Measurements from ENCODE around the gene CDCA3. TPM values are rescaled to one million over a fixed set of nuclear protein-coding genes. Genes with fewer than 3 reads are reported as not detected.

The CDCA3 gene
- total and polyA plus RNA-seq, 2 donors (not counting 1 experiment from before 2014, with no cell fraction given), result 1.6 to 2.3 TPM

DNA sequence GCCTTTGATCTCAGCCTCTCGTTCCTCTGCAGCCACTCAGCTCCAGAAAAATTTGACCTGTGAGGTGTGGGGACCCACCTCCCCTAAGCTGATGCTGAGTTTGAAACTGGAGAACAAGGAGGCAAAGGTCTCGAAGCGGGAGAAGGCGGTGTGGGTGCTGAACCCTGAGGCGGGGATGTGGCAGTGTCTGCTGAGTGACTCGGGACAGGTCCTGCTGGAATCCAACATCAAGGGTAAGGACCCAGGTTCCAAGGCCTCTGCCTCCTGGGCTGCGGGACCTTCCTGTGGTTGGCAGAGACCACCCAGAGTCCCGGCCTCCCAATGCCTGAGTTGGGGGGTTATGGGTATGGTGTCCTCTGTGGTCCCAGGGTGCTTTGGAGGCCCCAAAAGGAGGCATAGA lies 34.0 kb downstream of the CDCA3 start:
- POLR2A ChIA-PET, result no interaction called here

GRCh38 chr12:6816598-6816997 lies 34.5 kb downstream of the CDCA3 start:
- CTCF ChIA-PET, result no interaction called here
- TF ChIP-seq, protein P1, sequence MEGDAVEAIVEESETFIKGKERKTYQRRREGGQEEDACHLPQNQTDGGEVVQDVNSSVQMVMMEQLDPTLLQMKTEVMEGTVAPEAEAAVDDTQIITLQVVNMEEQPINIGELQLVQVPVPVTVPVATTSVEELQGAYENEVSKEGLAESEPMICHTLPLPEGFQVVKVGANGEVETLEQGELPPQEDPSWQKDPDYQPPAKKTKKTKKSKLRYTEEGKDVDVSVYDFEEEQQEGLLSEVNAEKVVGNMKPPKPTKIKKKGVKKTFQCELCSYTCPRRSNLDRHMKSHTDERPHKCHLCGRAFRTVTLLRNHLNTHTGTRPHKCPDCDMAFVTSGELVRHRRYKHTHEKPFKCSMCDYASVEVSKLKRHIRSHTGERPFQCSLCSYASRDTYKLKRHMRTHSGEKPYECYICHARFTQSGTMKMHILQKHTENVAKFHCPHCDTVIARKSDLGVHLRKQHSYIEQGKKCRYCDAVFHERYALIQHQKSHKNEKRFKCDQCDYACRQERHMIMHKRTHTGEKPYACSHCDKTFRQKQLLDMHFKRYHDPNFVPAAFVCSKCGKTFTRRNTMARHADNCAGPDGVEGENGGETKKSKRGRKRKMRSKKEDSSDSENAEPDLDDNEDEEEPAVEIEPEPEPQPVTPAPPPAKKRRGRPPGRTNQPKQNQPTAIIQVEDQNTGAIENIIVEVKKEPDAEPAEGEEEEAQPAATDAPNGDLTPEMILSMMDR (IDR thresholded peaks at IDR 0.05), result no peak
- no peak for TF ChIP-seq EZH2 (IDR thresholded peaks at IDR 0.05; ENCODE audit: borderline replicate concordance, insufficient read depth, low read depth, low read length, poor library complexity, severe bottlenecking)
- Histone ChIP-seq H4K20me1 (ENCODE audit: control insufficient read depth, insufficient read depth, low read length, poor library complexity, severe bottlenecking) (no peaks in the 10 kb centered on the region), H2AFZ (ENCODE audit: insufficient read depth, low read depth, low read length, poor library complexity, severe bottlenecking) (no peak overlapping the region), H3K36me3 (replicated peaks in 1 of 2; ENCODE audit: control extremely low read depth in 1 of 2, control insufficient read depth in 1 of 2, extremely low read depth in 1 of 2, insufficient read depth in 2 of 2, low read length in 1 of 2) (no peaks in the 10 kb centered on the region), H3K9ac (ENCODE audit: low read length) (no peak overlapping the region), H3K4me2 (replicated peaks; ENCODE audit: low read depth, low read length, poor library complexity, severe bottlenecking) (no peak overlapping the region), H3K79me2 (ENCODE audit: control insufficient read depth, insufficient read depth, low read length) (no peaks in the 10 kb centered on the region), H3K9me3 (ENCODE audit: control extremely low read depth in 1 of 3, control insufficient read depth in 2 of 3, insufficient read depth in 1 of 3, low read length in 2 of 3) (no peaks in the 10 kb centered on the region), H3K4me1 (ENCODE audit: control insufficient read depth in 2 of 2, insufficient read depth in 2 of 2, low read length in 2 of 2) (peaks cover 6 to 14% of the 10 kb centered on the region in 2 donors), H3K4me3 (ENCODE audit: control extremely low read depth in 1 of 5, extremely low read depth in 1 of 5, insufficient read depth in 1 of 5, low read depth in 2 of 5, low read length in 4 of 5) (no peak overlapping the region), H3K27me3 (replicated peaks in 1 of 4; ENCODE audit: control extremely low read depth in 1 of 4, control insufficient read depth in 3 of 4, insufficient read depth in 4 of 4, low read length in 3 of 4) (peaks cover 0 to 31% (median 5%) of the 10 kb centered on the region in 4 experiments), H3K27ac (ENCODE audit: low read length in 2 of 2) (no peak overlapping the region)
- Mint-ChIP-seq H3K27ac (no peak overlapping the region), H3K4me3 (no peak overlapping the region), H3K9me3 (ENCODE audit: insufficient read depth) (no peaks in the 10 kb centered on the region), H3K4me1 (peaks cover 14% of the 10 kb centered on the region), H3K27me3 (peaks cover 36% of the 10 kb centered on the region)
- ATAC-seq (ENCODE audit: low read depth) (no peak), DNase-seq (no peak)
- intact Hi-C loops (cut with micrococcal nuclease), result no loop called here
- WGBS (ENCODE audit: insufficient coverage), result no CpG with 5 or more reads among the region's 3 CpGs
- POLR2A ChIA-PET, result no interaction called here

More for the DNA sequence above, 34.0 kb downstream of the CDCA3 start:
- DNase-seq (no peak), ATAC-seq (ENCODE audit: low read depth) (no peak)
- Histone ChIP-seq H3K36me3 (replicated peaks in 1 of 2; ENCODE audit: control extremely low read depth in 1 of 2, control insufficient read depth in 1 of 2, extremely low read depth in 1 of 2, insufficient read depth in 2 of 2, low read length in 1 of 2) (no peaks in the 10 kb centered on the region), H3K4me2 (replicated peaks; ENCODE audit: low read depth, low read length, poor library complexity, severe bottlenecking) (no peak overlapping the region), H3K79me2 (ENCODE audit: control insufficient read depth, insufficient read depth, low read length) (no peaks in the 10 kb centered on the region), H3K9me3 (ENCODE audit: control extremely low read depth in 1 of 3, control insufficient read depth in 2 of 3, insufficient read depth in 1 of 3, low read length in 2 of 3) (no peaks in the 10 kb centered on the region), H3K4me1 (ENCODE audit: control insufficient read depth in 2 of 2, insufficient read depth in 2 of 2, low read length in 2 of 2) (peaks cover 10 to 17% of the 10 kb centered on the region in 2 donors), H3K27me3 (replicated peaks in 1 of 4; ENCODE audit: control extremely low read depth in 1 of 4, control insufficient read depth in 3 of 4, insufficient read depth in 4 of 4, low read length in 3 of 4) (peaks cover 0 to 36% (median 7%) of the 10 kb centered on the region in 4 experiments), H4K20me1 (ENCODE audit: control insufficient read depth, insufficient read depth, low read length, poor library complexity, severe bottlenecking) (no peaks in the 10 kb centered on the region), H3K9ac (ENCODE audit: low read length) (no peak overlapping the region), H2AFZ (ENCODE audit: insufficient read depth, low read depth, low read length, poor library complexity, severe bottlenecking) (no peak overlapping the region), H3K27ac (ENCODE audit: low read length in 2 of 2) (no peak overlapping the region), H3K4me3 (ENCODE audit: control extremely low read depth in 1 of 5, extremely low read depth in 1 of 5, insufficient read depth in 1 of 5, low read depth in 2 of 5, low read length in 4 of 5) (no peak overlapping the region)
- no peak for TF ChIP-seq EZH2 (IDR thresholded peaks at IDR 0.05; ENCODE audit: borderline replicate concordance, insufficient read depth, low read depth, low read length, poor library complexity, severe bottlenecking)
- TF ChIP-seq, protein P1 (IDR thresholded peaks at IDR 0.05), result no peak
- Mint-ChIP-seq H3K9me3 (ENCODE audit: insufficient read depth) (no peaks in the 10 kb centered on the region), H3K27me3 (peaks cover 39% of the 10 kb centered on the region), H3K4me1 (peaks cover 18% of the 10 kb centered on the region), H3K4me3 (no peak overlapping the region), H3K27ac (no peak overlapping the region)
- 94% methylated on average over 6 of the region's 8 CpGs for WGBS (ENCODE audit: insufficient coverage)
- intact Hi-C loops (cut with micrococcal nuclease), result no loop called here
- CTCF ChIA-PET, result no interaction called here

Data from B cell (primary cell).